NOMO-1 treated with dmso at 0.1 percent for 144 hours (cell line): Measurements from ENCODE around the gene VAMP2.
"Not testable (repeated sequence)": the region's sequence is repeated elsewhere in the genome, so short reads cannot be mapped to it uniquely, and the experiment has no call there.

ENCODE experiments used
- DNase-seq: peaks from one replicate; lab custom pipeline; 2025; ENCODE audit not compliant: unreplicated experiment; lab: John Stamatoyannopoulos, UW

The VAMP2 gene

GRCh38 chr17:8176197-8176940 is 13.6 kb upstream of the VAMP2 start, which contains the start of gene TMEM107:
TSS of gene TMEM107 (minus strand) at chr17:8176380. CDS start at chr17:8176286, 94 bp downstream.
- DNase-seq, result peak; percentile 88

- DNase-seq, result no peak
Observed at GRCh38 chr17:8175795-8176196, 13.0 kb upstream of the VAMP2 start.

GRCh38 chr17:8173871-8174322 is 11.1 kb upstream of the VAMP2 start:
- no peak for DNase-seq

GRCh38 chr17:8173056-8173870 is 10.5 kb upstream of the VAMP2 start:
- peak; percentile 86 for DNase-seq

GRCh38 chr17:8170186-8170585 is 7.4 kb upstream of the VAMP2 start:
- not testable (repeated sequence) for DNase-seq

- no peak for DNase-seq
Observed at GRCh38 chr17:8167526-8167925, 4.8 kb upstream of the VAMP2 start.

GRCh38 chr17:8166731-8167130 is 4.0 kb upstream of the VAMP2 start:
- no peak for DNase-seq

- DNase-seq, result no peak
Observed at GRCh38 chr17:8164815-8165131, 2.0 kb upstream of the VAMP2 start.

- peak; percentile 31 for DNase-seq
Observed at GRCh38 chr17:8163978-8164814, 1.4 kb upstream of the VAMP2 start.

- no peak for DNase-seq
Observed at GRCh38 chr17:8162997-8163977, 539 bp upstream of the VAMP2 start.

GRCh38 chr17:8161289-8162232 is 1.2 kb downstream of the VAMP2 start:
- DNase-seq, result no peak

GRCh38 chr17:8160741-8161221 is 2.0 kb downstream of the VAMP2 start:
- no peak for DNase-seq

GRCh38 chr17:8160224-8160577 is 2.5 kb downstream of the VAMP2 start:
- no peak for DNase-seq

GRCh38 chr17:8159459-8160223 is 3.1 kb downstream of the VAMP2 start:
- no peak for DNase-seq

- no peak for DNase-seq
Observed at GRCh38 chr17:8159032-8159400, 3.7 kb downstream of the VAMP2 start.

GRCh38 chr17:8158267-8159031 is 4.3 kb downstream of the VAMP2 start:
- peak; percentile 81 for DNase-seq

GRCh38 chr17:8156246-8156992 is 6.3 kb downstream of the VAMP2 start:
- DNase-seq, result peak; percentile 100
